Activated T-cell treated with anti-CD3 and anti-CD28 coated beads for 4 hours (primary cell): ENCODE measurements around the gene LMO7.
"Not testable (repeated sequence)": the region's sequence is repeated elsewhere in the genome, so short reads cannot be mapped to it uniquely, and the experiment has no call there.

ENCODE experiments used
- DNase-seq: peaks from one replicate; pipeline ENCODE4 v3.0.0-alpha.2; 2020

Gene LMO7

DNA sequence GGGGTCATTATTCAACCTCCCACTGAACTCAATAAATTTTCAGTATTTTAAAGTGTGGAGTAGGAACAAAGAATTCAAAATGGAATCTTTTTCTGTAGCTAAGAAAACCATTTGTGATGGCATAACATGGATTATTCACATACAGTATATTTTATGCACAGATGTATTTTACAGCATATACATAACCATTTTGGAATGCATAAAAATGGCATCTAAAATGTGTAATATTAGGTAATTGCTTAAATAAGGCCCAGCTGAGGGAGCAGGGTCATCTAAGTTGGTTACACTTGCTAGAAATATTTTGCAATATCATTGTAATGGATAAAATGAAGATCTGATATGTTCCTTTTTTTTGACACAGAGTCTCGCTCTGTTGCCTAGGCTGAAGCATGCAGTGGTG is 146.9 kb downstream of the LMO7 start:
- no peak for DNase-seq

DNA sequence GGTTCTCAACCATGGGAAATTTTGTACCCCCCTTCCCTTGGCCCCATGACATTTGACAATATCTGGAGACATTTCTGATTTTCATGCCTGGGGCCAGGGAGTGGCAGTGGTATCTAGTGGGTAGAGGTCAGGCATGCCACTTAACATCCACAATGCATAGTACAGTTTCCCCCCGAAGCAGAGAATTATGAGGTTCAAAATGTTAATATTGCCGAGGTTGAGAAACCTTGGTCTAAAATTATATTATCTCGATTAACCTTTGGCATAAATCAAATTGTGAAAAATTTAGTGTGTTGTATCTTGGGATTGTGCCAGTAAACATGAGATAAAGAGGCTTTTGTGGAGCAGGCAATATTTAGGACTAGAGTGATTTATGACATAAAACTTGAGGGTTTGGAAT is 147.9 kb downstream of the LMO7 start:
- no peak for DNase-seq

DNA sequence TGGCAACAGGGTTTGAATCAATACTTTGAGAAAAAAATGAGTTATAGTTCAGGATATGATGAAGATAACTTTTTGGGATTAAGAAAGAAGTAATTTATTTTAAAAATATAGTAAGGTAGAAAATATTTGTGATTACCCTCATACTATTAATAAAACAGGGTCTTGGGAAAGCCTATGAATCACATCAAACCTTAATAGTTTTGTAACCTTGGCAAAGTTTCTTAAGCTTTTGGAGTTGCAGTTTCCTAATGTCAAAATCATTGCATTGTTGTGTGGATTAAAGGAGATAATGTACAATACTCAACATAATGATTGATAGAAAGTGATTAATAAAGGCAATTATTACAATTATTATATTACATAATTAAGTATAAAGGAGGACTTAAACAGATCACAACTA is 149.0 kb downstream of the LMO7 start:
- no peak for DNase-seq

DNA sequence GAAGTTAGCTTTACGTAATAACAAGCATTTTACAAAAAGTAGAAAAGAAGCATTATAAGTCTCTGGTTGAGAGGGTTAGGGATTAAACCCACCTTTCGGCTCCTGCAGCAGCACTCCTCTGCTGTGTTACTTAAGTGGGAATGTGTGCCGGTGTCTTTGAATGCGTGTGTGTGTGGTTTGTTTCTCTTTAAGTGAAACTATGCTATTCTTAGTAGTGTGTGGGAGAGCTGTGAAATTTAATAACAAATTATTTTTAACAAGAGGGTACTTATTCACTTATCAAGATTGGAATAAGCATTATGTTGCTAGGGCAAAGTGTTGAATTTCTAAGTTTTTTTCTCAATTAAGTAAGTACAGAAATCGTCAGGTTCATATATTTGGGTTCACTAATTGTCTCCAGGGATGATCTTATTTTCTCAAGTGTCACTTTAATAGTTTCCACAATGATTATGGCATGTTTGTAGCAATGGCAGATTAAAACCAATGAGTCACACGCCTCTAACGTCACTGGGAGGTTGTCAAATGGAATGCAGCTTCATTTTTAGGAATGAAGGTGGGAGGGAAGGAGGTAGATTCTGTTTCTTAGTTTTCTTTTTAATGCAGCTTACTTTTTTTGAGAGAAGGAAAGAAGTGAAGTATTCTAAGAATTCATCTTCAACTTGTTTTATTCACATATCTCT is 151.3 kb downstream of the LMO7 start:
- DNase-seq, result no peak

DNA sequence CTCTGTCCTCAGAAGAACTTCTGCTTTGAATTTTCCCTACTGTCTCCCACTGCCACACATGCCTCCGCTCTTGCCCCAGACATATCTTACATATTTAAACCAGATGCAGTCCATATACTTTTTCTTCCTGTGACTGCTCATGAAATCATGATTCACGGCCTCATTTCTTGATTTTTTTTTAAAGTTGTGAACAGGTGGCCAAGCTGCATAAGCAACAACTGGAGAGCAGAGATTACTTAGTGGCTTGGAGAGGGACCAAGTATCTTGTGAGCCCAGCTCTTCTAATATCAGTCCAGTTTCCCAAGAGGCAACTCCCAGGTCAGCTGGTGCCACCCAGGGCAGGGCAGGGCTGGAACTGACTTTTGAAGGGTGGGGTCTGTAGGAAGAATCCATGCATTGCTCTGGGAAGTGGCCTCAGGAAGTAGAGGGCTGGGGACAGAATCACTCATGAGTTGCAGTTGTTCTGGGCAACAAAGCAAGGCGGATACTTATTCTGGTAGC is 152.4 kb downstream of the LMO7 start:
- no peak for DNase-seq

DNA sequence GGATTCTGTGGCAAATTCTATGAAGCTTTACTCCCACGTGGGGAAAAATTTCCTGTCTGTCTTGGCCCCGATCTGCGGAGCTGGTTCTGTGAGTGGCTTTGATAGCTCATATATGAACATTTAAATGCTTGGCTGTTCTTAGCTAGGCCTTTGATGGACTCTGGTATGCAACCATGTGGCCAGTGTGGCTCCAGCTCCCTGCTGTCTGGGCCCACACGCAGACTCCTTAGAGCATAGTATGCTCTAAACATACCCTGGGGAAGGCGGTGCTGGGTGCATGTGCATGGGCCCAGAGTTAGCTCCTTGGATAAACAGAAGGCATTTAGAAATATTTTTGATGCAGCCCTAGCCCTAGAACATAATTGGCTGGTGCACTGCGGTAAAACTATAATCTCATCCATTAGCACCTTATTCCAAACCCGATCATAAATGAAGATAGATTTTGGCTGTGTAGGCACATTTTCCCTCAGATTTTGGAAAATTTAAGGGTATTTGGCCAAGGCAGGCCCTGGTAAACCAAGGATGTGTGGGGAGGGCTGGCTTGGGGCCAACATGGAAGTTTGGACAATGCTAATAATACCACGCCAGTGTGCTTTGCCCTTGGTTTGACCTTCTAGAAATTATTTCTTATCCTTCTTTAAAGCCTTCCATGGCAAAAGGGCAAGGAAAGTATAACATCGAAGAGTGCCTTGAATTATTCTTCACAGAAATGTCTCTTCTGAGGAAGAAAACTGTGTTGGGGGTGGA is 153.5 kb downstream of the LMO7 start:
- DNase-seq, result no peak

DNA sequence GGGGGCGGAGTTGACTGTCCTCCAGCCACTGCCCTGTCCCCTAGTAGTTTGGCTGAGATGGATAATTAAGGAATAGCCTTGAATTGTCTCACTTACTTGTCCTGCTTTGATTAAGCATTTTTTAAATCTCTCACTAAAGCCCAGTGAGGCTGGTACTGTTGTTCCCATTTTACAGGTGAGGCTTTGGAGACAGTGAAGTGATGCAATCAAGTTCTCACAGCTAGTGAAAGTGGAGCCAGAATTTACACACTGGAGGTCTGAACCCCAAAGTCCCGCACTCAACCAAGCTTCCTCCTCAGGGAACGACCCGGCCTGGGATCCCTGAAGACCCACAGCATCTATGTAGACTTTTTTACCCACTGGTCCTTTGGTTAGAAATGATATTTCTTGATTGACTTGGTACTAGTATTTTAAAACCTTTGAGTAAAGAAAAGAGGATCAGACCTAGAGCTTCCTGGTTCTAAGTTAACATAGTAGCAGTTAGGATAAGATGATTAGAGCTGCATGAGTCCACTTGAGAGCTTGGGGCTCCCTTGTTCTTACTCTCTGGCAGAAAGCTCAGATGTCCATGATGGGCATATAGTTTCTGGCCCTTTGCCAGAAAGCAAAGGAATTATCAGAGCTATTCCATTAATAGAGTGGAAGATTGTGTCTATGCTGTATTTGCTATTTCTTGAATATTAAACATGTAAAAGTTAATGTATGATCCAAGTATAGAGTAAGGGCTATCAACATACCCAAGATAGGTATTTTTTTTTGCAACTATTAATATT is 154.3 kb downstream of the LMO7 start:
- DNase-seq, result no peak

DNA sequence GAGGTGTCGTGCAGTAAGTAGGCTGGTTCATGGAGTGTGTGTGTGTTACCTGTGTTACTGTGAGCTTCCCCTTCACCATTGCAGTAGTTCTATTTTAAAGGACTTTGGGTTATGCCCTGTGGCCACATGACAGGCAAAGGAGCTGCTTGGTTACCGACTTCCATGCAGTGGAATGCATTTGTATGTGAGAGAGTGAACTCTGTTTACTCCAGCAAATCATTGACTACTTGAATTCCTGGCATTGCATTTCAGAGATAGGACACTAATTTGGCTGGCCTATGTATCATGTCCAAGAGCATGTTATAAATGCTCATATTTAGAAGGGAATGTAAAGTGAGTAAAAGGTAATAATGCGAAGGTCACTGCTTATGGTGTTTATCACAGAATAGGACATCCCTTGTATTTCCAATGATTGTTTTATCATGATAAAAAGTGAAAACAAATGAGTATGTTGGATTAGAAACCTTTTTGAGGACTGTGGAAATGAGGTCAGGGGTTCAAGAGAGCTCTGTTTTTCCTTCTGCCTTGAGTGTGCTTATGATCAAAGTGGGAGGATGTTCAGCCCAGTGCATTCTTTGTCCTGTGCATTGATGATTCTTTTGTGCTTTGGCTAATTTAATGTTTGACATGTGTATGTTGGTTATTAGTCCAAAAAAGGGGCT is 156.5 kb downstream of the LMO7 start:
- DNase-seq, result no peak

DNA sequence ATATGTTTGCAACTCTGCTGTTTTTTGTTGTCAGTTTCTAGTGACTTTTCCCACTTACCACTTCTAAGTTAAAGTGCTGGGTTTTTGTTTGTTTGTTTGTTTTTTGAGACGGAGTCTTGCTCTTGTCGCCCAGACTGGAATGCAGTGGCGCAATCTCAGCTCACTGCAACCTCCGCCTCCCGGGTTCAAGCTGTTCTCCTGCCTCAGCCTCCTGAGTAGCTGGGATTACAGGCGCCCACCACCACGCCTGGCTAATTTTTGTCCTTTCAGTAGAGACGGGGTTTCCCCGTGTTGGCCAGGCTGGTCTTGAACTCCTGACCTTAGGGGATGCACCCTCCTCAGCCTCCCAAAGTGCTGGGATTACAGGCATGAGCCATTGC is 157.0 kb downstream of the LMO7 start:
- not testable (repeated sequence) for DNase-seq

DNA sequence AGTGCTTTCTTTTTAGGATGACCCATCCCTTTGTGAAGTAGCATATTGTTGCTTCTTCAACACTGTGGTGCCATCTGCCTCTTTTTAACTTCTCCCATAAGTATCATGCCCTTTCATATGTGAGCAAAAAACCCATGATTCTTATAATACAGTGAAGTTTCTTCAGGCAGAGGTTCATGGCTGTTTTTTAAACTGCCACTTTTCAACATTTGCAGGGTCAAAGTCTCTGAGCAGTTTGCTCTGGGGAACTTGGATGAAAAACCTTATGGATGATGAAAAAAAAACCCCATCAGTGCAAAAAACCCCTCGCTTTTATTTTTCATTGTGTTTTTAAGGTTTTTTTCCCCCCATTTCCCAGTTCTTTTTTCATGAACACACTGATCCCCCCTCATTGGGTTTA is 158.5 kb downstream of the LMO7 start:
- DNase-seq, result no peak

DNA sequence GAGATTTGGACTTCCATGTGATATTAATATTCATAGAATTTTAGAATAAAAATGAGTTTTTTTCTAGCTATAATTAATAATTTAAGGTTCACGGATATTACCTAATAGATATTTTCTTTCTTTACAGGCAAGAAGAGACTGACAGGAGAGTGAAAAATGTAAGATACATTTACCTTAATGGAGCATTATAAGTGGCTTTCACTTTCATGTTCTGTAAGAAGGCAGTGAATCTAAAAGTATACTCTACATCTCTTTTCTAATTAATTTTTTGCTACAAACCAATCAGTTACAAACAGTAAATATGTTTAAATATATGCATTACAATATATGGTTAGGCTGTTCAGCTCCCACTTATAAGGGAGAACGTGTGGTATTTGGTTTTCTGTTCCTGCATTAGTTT is 159.1 kb downstream of the LMO7 start:
- DNase-seq, result no peak

DNA sequence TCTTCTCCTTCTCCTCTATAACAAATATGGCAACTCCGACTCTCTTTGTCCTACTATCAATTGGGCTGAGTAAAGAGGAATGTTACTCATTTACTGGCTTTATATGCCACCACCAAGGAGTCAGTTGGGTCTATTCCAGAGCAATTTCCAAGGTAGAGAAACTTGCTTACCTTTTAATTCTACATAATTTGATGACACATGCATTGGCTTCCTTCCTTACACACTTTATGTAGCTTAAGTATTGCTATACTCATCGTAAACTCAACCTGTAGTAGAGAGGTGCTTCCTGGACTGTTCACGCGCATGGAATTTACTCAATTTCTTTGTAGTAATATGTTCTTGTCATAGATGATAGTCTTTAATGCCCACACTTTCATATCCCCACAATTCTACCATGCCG is 160.7 kb downstream of the LMO7 start:
- no peak for DNase-seq

DNA sequence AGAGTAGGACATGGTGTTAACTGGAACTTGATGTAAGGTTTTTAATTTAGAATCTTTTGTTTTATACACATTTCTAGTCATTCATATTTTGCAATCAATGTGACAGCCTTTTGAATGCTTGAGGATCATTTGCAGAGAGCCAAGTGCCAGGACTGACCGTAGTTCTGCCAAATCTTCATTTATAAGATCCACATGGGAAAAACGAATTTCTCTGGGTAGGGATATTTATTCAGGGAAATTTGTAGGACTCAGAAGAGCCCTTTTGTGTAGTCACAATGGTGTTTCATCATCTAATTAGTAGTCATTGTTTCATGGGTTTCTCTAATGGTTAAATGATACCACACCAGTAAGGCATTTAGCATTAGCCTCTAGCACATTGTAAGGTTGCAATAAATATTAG is 161.1 kb downstream of the LMO7 start:
- no peak for DNase-seq

DNA sequence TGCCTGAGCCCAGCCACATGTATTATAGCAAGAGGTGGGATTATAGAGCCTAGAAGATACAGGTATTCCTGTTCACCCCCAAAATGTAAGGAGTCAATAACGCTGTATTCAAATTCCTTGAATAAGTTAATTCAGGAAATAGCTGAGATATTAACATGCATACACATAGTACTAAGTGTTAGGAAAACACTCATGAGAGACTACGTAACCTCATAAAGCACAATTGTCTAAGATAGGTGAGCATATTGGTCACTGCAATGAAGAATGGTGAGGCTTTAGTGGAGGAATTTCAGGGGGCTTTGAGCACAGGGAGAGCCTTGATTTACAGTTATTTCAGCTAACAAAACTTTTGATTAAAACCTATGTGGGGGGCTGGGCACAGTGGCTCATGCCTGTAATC is 161.6 kb downstream of the LMO7 start:
- no peak for DNase-seq

DNA sequence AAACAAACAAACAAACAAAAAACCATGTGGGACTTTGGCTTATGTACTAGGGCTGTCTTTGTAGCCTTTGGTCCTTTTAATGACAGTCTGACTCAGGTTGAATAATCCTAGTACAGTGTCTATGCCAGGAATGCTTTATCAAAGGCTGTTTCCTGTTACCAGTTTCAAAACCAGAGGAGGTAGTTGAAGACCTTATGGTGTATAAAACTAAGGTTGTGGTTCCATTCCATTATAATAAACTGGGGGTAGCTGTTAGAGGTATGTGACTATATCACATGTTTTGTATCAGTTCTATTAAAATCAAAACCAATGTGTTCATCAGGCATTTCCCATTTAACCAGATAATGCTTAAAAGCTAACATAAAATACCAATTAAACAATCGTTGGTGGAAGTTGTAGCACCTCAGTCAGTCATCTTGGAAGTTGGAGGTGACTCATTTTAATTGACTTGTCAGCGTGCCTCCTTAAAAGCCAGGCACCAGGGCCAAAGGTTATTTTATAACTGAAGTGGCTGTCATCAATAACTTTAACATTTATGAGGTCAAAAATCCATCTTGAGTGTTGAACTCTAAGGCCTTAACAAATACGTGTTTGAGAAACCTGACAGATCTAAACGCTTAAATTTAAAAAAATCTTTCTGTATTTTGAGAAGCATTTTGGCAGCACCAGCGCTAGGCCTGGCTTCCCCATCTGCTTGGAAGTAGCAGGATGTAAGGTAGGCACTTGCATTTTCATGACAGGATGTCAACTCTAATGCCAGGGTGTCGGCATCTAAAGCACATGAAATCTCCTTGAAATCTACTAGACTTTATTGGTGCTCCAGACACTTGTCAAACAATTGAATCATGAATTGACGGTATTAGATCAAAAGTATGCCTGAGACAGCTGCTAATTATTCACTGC is 162.5 kb downstream of the LMO7 start:
- no peak for DNase-seq

DNA sequence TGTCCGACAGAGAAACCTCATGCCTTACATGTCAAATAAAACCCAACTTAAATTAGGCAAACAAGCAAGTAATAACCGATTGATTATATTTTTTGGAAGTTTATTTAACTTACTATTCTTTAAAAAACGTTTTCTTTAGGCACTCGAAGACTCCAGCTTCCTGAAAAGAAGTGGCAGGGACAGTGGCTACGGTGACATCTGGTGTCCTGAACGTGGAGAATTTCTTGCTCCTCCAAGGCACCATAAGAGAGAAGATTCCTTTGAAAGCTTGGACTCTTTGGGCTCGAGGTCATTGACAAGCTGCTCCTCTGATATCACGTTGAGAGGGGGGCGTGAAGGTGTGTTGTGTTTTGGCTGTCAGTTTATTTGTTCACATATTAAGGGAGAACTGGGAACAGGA is 164.4 kb downstream of the LMO7 start:
- no peak for DNase-seq

DNA sequence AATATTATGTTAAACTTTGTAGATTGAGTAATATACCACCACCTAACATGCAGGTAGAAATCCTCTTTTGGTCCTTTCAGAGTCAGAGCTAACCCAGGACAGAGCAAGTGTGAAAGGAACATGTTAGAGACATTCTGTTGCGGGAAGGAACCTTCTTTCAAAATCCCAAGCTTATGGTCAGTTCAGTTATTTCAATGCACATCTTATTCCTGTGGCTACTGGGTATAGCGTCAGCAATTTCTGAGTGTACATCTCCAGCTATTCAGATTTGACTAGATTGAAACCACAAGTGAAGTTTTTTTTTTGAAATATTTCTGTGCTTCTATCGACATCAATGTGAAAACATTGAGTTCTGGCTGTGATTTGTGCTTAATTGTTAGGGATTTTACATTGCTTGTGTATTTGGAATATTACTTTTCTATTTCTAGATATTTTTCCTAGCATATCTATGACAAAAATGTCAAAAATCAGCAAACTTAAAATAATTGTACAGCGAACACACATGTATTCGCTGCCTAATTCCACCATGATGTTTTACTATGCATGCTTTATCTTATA is 165.3 kb downstream of the LMO7 start:
- DNase-seq, result no peak

DNA sequence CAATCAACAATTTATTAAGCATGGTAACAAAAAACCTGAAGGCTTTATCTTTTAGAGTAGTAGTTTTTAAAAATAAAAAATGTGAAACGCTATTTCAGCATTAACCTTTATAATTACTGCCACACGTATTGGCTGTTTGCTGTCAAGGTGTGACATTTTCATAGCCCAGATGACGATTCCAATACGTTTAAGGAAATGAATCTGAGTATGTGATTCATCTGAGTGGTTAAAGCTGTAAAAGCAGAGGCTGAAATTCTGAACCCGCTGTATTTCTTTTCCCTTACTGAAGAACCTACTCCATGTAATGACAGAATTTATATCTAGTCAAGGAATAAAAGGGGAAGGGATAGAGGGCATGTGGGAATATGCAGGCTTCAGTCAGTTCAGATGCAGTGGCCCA is 166.0 kb downstream of the LMO7 start:
- no peak for DNase-seq

DNA sequence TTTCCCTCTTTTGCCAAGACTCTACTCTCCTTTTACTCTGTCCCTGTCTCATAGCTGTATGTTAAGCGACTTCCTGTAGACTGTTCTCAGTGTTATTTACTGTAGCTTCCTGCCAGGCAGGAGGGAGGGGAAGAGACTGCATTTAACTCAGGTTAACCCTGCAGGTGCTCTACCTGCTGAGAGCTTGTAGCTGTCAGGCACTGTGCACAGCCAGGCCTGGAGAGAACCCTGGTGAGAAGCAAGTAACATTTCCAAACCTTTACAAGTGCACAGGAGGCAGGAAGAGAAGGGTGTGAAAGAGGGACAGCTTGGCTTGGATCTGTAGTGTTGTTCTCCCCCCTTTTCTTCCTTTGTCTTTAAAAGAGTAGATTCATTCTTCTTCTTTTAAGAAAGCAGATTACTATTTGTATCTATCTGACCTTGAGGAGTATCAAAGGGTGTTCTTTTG is 167.1 kb downstream of the LMO7 start:
- DNase-seq, result no peak

DNA sequence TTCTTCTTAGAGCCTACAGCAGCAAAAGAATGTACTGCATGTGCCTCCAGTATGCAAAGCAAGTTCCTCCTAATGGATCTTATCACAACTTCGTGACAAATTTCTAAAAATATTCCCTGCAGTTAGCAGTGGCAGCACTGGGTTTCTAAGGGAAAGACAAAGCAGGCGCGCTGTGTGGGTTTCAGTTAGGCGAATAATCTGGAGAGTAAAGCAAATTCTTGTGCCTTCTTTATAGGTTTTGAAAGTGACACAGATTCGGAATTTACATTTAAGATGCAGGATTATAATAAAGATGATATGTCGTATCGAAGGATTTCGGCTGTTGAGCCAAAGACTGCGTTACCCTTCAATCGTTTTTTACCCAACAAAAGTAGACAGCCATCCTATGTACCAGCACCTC is 167.9 kb downstream of the LMO7 start:
- DNase-seq, result no peak

DNA sequence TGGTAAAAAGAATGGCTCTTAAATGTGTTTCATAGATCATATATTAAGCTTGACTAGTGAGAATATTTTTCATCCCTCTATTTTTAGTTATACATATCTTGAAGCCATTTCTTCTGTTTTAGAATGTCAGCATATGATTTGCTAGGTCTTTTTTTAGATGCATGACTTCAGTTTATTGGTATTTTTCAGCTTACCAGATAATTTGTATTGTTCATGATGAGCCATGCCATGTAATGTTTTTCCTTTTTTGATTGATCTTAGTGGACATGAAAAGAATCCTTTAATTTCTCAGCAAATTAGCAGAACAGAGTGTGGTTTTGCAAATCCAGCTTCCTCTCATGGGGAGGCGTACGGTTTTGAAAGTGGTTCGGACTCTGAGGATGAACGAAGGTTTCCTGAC is 168.5 kb downstream of the LMO7 start:
- no peak for DNase-seq

DNA sequence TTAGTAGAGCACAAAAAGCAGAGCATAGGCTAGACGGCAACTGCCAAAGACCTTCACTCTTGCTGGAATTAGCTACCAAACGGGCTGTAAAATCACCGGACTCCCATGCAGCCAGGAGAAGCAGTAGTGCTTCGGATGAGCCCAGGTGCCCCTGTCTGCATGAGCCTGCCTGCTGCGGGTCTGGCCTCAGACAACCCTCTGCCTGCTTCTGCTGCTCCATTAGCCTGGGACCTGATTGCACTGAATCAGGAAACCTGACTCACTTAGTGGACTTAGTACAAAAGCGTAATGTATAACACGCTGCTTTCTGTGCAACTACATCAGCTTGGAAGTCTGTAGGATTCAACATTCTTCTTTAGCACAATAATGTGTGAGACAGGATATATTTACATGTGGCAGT is 170.0 kb downstream of the LMO7 start:
- no peak for DNase-seq
